ENCODE data around the gene FBXW11.

GRCh38 chr5:171855265-171855664 is 151.2 kb downstream of the FBXW11 start:
- TF ChIP-seq CTCF (IDR thresholded peaks at IDR 0.05) = no peak
- no peak for TF ChIP-seq POLR2A (IDR thresholded peaks at IDR 0.05)
